CD14-positive monocyte (primary cell): ENCODE data around the gene CTNNA2. TPM values are rescaled to one million over a fixed set of nuclear protein-coding genes. Genes with fewer than 3 reads are reported as not detected.

Experiments
- DNase-seq, 3 donors: peaks; one replicate each; pipeline ENCODE4 v3.0.0-alpha.2; 2011 to 2022
- H2AFZ ChIP-seq: 2 replicates; pipeline ENCODE4 v1.6.0; 2012; ENCODE audit warnings: mild to moderate bottlenecking, low read depth, low read length, inconsistent platforms; ENCODE audit not compliant: insufficient read depth, poor library complexity, severe bottlenecking
- H3K27ac ChIP-seq, 2 donors: 1 replicate in 1 of 2; 2 replicates in 1 of 2; pipeline ENCODE4 v1.5.1; 2012 to 2013; ENCODE audit warnings: low read length in 2 of 2, control low read depth in 1 of 2, inconsistent platforms in 1 of 2, low read depth in 1 of 2, mild to moderate bottlenecking in 1 of 2
- H3K27me3 ChIP-seq, 2 donors: one replicate each; pipeline versions ENCODE4 v1.6.0 to v1.6.1; 2011 to 2013; ENCODE audit warnings: low read length in 2 of 2; ENCODE audit not compliant: control insufficient read depth in 2 of 2, insufficient read depth in 2 of 2
- H3K36me3 ChIP-seq, 2 donors: replicated peaks in 1 of 2; 1 replicate in 1 of 2; 2 replicates in 1 of 2; pipeline versions ENCODE4 v1.5.1 to v1.6.1; 2012 to 2013; ENCODE audit warnings: low read length in 2 of 2, control low read depth in 1 of 2, inconsistent platforms in 1 of 2, mild to moderate bottlenecking in 1 of 2; ENCODE audit not compliant: insufficient read depth in 2 of 2, control insufficient read depth in 1 of 2
- H3K4me1 ChIP-seq, 2 donors: 1 replicate in 1 of 2; 2 replicates in 1 of 2; pipeline versions ENCODE4 v1.5.1 to v1.6.1; 2012 to 2013; ENCODE audit warnings: low read length in 2 of 2, control low read depth in 1 of 2, inconsistent platforms in 1 of 2, mild to moderate bottlenecking in 1 of 2, moderate library complexity in 1 of 2; ENCODE audit not compliant: insufficient read depth in 2 of 2, control insufficient read depth in 1 of 2
- H3K4me2 ChIP-seq: replicated peaks from 2 replicates; pipeline ENCODE3; 2012; ENCODE audit warnings: low read length, moderate library complexity, mild to moderate bottlenecking; ENCODE audit not compliant: poor library complexity, severe bottlenecking; ENCODE audit errors: extremely low read depth
- H3K4me3 ChIP-seq, 3 experiments: fragments of 200-600 bp in 1 of 3; sonication (generic) in 1 of 3; replicated peaks in 1 of 3; 1 replicate in 2 of 3; 2 replicates in 1 of 3; pipeline ENCODE4 v1.5.1; 2011 to 2013; ENCODE audit warnings: low read length in 3 of 3, mild to moderate bottlenecking in 3 of 3, control low read depth in 2 of 3, low read depth in 2 of 3, inconsistent platforms in 1 of 3, moderate library complexity in 1 of 3
- H3K79me2 ChIP-seq: 2 replicates; pipeline ENCODE4 v1.6.0; 2012; ENCODE audit warnings: mild to moderate bottlenecking, control low read depth, inconsistent platforms, low read length, moderate library complexity; ENCODE audit not compliant: insufficient read depth
- H3K9ac ChIP-seq: 2 replicates; pipeline ENCODE4 v1.6.0; 2017; ENCODE audit warnings: low read length, mild to moderate bottlenecking; ENCODE audit not compliant: insufficient read depth, poor library complexity, severe bottlenecking
- H3K9me3 ChIP-seq, 2 donors: replicated peaks in 1 of 2; 1 replicate in 1 of 2; 2 replicates in 1 of 2; pipeline versions ENCODE4 v1.5.1 to v1.6.1; 2012 to 2013; ENCODE audit warnings: low read length in 2 of 2, control low read depth in 1 of 2; ENCODE audit not compliant: control insufficient read depth in 1 of 2, insufficient read depth in 1 of 2
- H4K20me1 ChIP-seq: 2 replicates; pipeline ENCODE4 v1.6.0; 2012; ENCODE audit warnings: mild to moderate bottlenecking, low read length, control low read depth, moderate library complexity; ENCODE audit not compliant: insufficient read depth
- H3K27ac Mint-ChIP-seq, 7 donors: one replicate each; pipeline ENCODE4 v1.8.0; 2020; ENCODE audit warnings: mild to moderate bottlenecking in 7 of 7, mixed read lengths in 7 of 7, moderate library complexity in 6 of 7, inconsistent platforms in 2 of 7
- H3K27me3 Mint-ChIP-seq, 3 donors: one replicate each; pipeline ENCODE4 v1.8.0; 2021 to 2022; ENCODE audit warnings: low read depth in 3 of 3, mild to moderate bottlenecking in 3 of 3, mixed read lengths in 3 of 3, moderate library complexity in 3 of 3, inconsistent platforms in 1 of 3
- H3K36me3 Mint-ChIP-seq, 2 donors: one replicate each; pipeline ENCODE4 v1.8.0; 2020; ENCODE audit warnings: mixed read lengths in 2 of 2, inconsistent platforms in 1 of 2, mild to moderate bottlenecking in 1 of 2
- H3K4me1 Mint-ChIP-seq: one replicate; pipeline ENCODE4 v1.8.0; 2020; ENCODE audit warnings: mild to moderate bottlenecking, mixed read lengths
- H3K4me3 Mint-ChIP-seq, 2 donors: one replicate each; pipeline ENCODE4 v1.8.0; 2020; ENCODE audit warnings: mild to moderate bottlenecking in 2 of 2, mixed read lengths in 2 of 2, moderate library complexity in 1 of 2
- H3K9me3 Mint-ChIP-seq, 7 donors: one replicate each; pipeline ENCODE4 v1.8.0; 2020 to 2022; ENCODE audit warnings: mixed read lengths in 7 of 7, mild to moderate bottlenecking in 6 of 7, moderate library complexity in 6 of 7, inconsistent platforms in 2 of 7
- WGBS: methylation state at CpG from one replicate; pipeline ENCODE4 v1.1.5; 2013; ENCODE audit warnings: missing lambda C conversion rate; ENCODE audit not compliant: insufficient coverage; 5-methylcytosine and 5-hydroxymethylcytosine counted together
- intact Hi-C, 2 donors: fragments of 100-400 bp; cut with micrococcal nuclease; formaldehyde crosslinking; loops; one replicate each; pipeline versions ENCODE4 v1.15.0 to v1.15.1; 2023
- polyA plus RNA-seq, 3 donors: library from polyadenylated mRNA; depleted of rRNA in 1 of 3; unstranded in 2 of 3; stranded (reverse) in 1 of 3; fragments of 300-500 nt in 2 of 3; fragments of >200 nt in 1 of 3; fragmentation: Illumina TruSeq in 2 of 3; gene quantifications; 1 replicate in 2 of 3; 2 replicates in 1 of 3; pipeline ENCODE4 v1.2.3, GENCODE V29; 2012 to 2021
- TF ChIP-seq, protein P1 (sequence below): fragments of 200-600 bp; IDR thresholded peaks from one replicate; pipeline ENCODE4 v1.8.0; 2022; ENCODE audit warnings: antibody characterized with exemption, mild to moderate bottlenecking

CTNNA2 gene
- polyA plus RNA-seq, 3 donors, result not detected

DNA sequence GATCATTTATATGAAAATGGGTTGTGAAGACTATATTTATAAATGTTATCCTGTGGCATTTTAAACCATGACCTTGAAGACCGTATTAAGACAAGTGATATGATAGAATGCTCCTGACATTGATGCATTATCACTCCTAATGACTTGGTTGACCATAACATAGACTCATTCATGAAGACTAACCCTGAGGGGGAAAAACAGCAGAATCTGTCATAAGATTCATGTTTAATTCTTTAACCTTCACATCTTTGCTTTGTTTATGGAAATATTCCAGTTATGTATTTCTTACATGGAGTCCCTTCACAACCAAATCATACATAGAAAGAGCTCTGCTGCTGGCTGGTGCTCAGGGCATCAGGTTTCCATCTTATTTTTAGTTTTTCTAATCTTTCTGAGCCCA is 78.4 kb downstream of the CTNNA2 start:
- no peak overlapping the region for H3K4me2 ChIP-seq
- H3K36me3 Mint-ChIP-seq, result no peaks in the 10 kb centered on the region
- H3K9ac ChIP-seq, result no peak overlapping the region
- H3K4me1 ChIP-seq, result no peaks in the 10 kb centered on the region
- H3K27me3 ChIP-seq, result no peaks in the 10 kb centered on the region
- H4K20me1 ChIP-seq, result no peaks in the 10 kb centered on the region
- WGBS, result no CpG with 5 or more reads among the region's 1 CpG
- peaks cover 5 to 12% of the 10 kb centered on the region in 2 donors for H3K9me3 ChIP-seq
- no peak overlapping the region for H3K4me3 ChIP-seq
- no peaks in the 10 kb centered on the region for H3K36me3 ChIP-seq
- TF ChIP-seq, protein P1, sequence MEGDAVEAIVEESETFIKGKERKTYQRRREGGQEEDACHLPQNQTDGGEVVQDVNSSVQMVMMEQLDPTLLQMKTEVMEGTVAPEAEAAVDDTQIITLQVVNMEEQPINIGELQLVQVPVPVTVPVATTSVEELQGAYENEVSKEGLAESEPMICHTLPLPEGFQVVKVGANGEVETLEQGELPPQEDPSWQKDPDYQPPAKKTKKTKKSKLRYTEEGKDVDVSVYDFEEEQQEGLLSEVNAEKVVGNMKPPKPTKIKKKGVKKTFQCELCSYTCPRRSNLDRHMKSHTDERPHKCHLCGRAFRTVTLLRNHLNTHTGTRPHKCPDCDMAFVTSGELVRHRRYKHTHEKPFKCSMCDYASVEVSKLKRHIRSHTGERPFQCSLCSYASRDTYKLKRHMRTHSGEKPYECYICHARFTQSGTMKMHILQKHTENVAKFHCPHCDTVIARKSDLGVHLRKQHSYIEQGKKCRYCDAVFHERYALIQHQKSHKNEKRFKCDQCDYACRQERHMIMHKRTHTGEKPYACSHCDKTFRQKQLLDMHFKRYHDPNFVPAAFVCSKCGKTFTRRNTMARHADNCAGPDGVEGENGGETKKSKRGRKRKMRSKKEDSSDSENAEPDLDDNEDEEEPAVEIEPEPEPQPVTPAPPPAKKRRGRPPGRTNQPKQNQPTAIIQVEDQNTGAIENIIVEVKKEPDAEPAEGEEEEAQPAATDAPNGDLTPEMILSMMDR, result no peak
- no peaks in the 10 kb centered on the region for H3K79me2 ChIP-seq
- H2AFZ ChIP-seq, result no peak overlapping the region
- H3K4me1 Mint-ChIP-seq, result no peaks in the 10 kb centered on the region
- peaks cover 0 to 2% (median 0%) of the 10 kb centered on the region in 3 donors for H3K27me3 Mint-ChIP-seq
- no peak overlapping the region for H3K27ac ChIP-seq
- intact Hi-C loops, result no loop called here
- DNase-seq, result no peak
- no peak overlapping the region for H3K27ac Mint-ChIP-seq
- peaks cover under 1 to 6% (median 2%) of the 10 kb centered on the region in 7 donors for H3K9me3 Mint-ChIP-seq
- no peak overlapping the region for H3K4me3 Mint-ChIP-seq

DNA sequence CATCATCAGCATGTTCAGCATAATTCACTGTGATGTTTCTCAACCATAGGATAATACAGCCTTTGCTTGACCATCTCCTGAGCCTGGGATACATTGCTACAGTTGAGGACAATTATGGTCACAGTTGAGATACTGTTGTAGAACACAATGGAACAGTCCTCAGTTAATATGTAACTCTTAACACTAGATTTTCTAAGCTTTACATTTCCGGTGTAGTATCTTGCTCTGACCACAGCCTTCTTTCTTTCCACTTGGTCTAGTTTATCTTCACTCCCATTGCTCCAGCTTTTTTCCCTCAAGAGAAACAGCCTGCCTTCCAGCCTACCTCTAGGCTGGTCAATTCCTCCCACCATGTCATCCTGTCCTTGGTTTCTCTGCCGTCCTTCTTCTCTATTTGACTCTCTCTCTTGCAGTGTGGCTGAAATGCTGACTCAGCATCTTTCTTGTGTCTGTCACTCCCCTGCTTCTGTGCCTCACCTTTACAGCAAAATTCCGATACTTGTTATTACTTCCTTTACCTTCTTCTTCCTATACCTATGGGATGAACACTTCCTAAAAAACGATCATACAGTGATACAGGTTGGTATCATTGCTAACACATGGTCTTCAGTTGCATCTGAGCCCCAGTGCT is 80.5 kb downstream of the CTNNA2 start:
- 66% methylated on average over 2 of the region's 4 CpGs for WGBS
- Histone ChIP-seq H3K4me1 (no peaks in the 10 kb centered on the region), H3K9me3 (peaks cover 0 to 5% of the 10 kb centered on the region in 2 donors), H3K36me3 (no peaks in the 10 kb centered on the region), H3K79me2 (no peaks in the 10 kb centered on the region), H3K4me3 (no peak overlapping the region), H3K27ac (no peak overlapping the region), H3K4me2 (no peak overlapping the region), H3K27me3 (no peaks in the 10 kb centered on the region), H3K9ac (no peak overlapping the region), H2AFZ (no peak overlapping the region), H4K20me1 (no peaks in the 10 kb centered on the region)
- DNase-seq, result no peak
- H3K4me3 Mint-ChIP-seq, result no peak overlapping the region
- TF ChIP-seq, protein P1, result no peak
- intact Hi-C loops, result no loop called here
- no peak overlapping the region for H3K27ac Mint-ChIP-seq
- H3K36me3 Mint-ChIP-seq, result no peaks in the 10 kb centered on the region
- peaks cover 0 to 2% (median 0%) of the 10 kb centered on the region in 3 donors for H3K27me3 Mint-ChIP-seq
- H3K9me3 Mint-ChIP-seq, result peaks cover 0 to 5% (median 2%) of the 10 kb centered on the region in 7 donors
- H3K4me1 Mint-ChIP-seq, result no peaks in the 10 kb centered on the region
